HepG2 (cell line): ENCODE measurements around the gene PSPH.

Experiments used
- NFIC ChIP-seq: IDR thresholded peaks from 2 replicates; pipeline ENCODE4 v1.6.1; 2012; ENCODE audit warnings: mild to moderate bottlenecking, low read length, inconsistent platforms
- NR2F1 ChIP-seq, 2 experiments: fragments of 450-650 bp in 1 of 2; formaldehyde crosslinking in 1 of 2; IDR thresholded peaks; 2 replicates each; pipeline versions ENCODE4 v1.5.0 to v1.6.1; 2016 to 2020; ENCODE audit warnings: mild to moderate bottlenecking in 1 of 2, missing compliant biosample characterization in 1 of 2, missing genetic modification reagents in 1 of 2, moderate library complexity in 1 of 2
- POLR2A ChIP-seq, 2 experiments: IDR thresholded peaks; 2 replicates each; pipeline ENCODE4 v1.6.1; 2011; ENCODE audit warnings: low read depth in 2 of 2, low read length in 2 of 2, mild to moderate bottlenecking in 1 of 2, moderate library complexity in 1 of 2; ENCODE audit not compliant: insufficient read depth in 1 of 2
- RNF2 ChIP-seq: fragments of 450-650 bp; conservative IDR thresholded peaks from 2 replicates; pipeline ENCODE4 v1.6.1; 2016; ENCODE audit warnings: low read depth
- SCMH1 ChIP-seq: sonication (generic); formaldehyde crosslinking; IDR thresholded peaks from 2 replicates; pipeline ENCODE4 v1.9.0; 2021; ENCODE audit warnings: missing genetic modification reagents, mild to moderate bottlenecking, borderline replicate concordance
- ZFP41 ChIP-seq: sonication (generic); formaldehyde crosslinking; IDR thresholded peaks from 2 replicates; pipeline ENCODE4 v1.4.0; 2020; ENCODE audit warnings: mild to moderate bottlenecking, missing genetic modification reagents, borderline replicate concordance
- ZNF660 ChIP-seq: sonication (generic); formaldehyde crosslinking; IDR thresholded peaks from 2 replicates; pipeline ENCODE4 v1.5.1; 2020; ENCODE audit warnings: mild to moderate bottlenecking, low read depth, missing genetic modification reagents, borderline replicate concordance
- TF ChIP-seq, protein P1 (sequence below): sonication (generic); formaldehyde crosslinking; IDR thresholded peaks from 2 replicates; pipeline ENCODE4 v1.5.0; 2020; ENCODE audit warnings: mild to moderate bottlenecking, missing genetic modification reagents, moderate library complexity

GRCh38 chr7:56028942-56029630 lies 22.2 kb downstream of the PSPH start:
- TF ChIP-seq SCMH1 (CRISPR knock-in tag) = no peak
- peak in 1 of 2 experiments; percentile 71; a peak in 1 of 4 replicates for TF ChIP-seq NR2F1 (CRISPR knock-in tag; IDR thresholded peaks at IDR 0.05)
- no peak for TF ChIP-seq RNF2
- peak; percentile 55 for TF ChIP-seq NFIC
- TF ChIP-seq ZFP41 (CRISPR knock-in tag) = no peak
- TF ChIP-seq ZNF660 (CRISPR knock-in tag) = no peak
- TF ChIP-seq, protein P1, sequence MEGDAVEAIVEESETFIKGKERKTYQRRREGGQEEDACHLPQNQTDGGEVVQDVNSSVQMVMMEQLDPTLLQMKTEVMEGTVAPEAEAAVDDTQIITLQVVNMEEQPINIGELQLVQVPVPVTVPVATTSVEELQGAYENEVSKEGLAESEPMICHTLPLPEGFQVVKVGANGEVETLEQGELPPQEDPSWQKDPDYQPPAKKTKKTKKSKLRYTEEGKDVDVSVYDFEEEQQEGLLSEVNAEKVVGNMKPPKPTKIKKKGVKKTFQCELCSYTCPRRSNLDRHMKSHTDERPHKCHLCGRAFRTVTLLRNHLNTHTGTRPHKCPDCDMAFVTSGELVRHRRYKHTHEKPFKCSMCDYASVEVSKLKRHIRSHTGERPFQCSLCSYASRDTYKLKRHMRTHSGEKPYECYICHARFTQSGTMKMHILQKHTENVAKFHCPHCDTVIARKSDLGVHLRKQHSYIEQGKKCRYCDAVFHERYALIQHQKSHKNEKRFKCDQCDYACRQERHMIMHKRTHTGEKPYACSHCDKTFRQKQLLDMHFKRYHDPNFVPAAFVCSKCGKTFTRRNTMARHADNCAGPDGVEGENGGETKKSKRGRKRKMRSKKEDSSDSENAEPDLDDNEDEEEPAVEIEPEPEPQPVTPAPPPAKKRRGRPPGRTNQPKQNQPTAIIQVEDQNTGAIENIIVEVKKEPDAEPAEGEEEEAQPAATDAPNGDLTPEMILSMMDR (CRISPR knock-in tag) = 0 out of 2 replicates have a peak, but pooled peaks have one; percentile 9
- TF ChIP-seq POLR2A (IDR thresholded peaks at IDR 0.05; ENCODE audit: insufficient read depth in 1 of 2, low read depth in 2 of 2, low read length in 2 of 2) = peak in 1 of 2 experiments; percentile 26; a peak in 1 of 4 replicates
